GM23338 (cell line): ENCODE data around the gene LAMA4. TPM values are rescaled to one million over a fixed set of nuclear protein-coding genes. Genes with fewer than 3 reads are reported as not detected.
A peak's percentile ranks its signal among the peaks of the same experiment; 100 is the strongest.

Source experiments
- ATAC-seq: fragments of 200-7000 bp; cut with Tn5 transposase; 3 replicates; pipeline ENCODE4 v1.9.1; 2020
- DNase-seq: peaks from one replicate; pipeline ENCODE4 v3.0.0-alpha.2; 2015; ENCODE audit warnings: low spot score
- H2AFZ ChIP-seq: fragments of 200-600 bp; sonication (generic); 2 replicates; pipeline ENCODE4 v1.8.0; 2016; ENCODE audit warnings: antibody characterized with exemption, mild to moderate bottlenecking, moderate library complexity
- H3F3A ChIP-seq: fragments of 200-600 bp; sonication (generic); replicated peaks from 2 replicates; pipeline ENCODE4 v1.8.0; 2017; ENCODE audit warnings: antibody characterized with exemption, mixed run types, low read depth
- H3K27ac ChIP-seq: fragments of 200-600 bp; sonication (generic); 2 replicates; pipeline ENCODE4 v1.6.1; 2016; ENCODE audit warnings: low read depth
- H3K27me3 ChIP-seq: fragments of 200-600 bp; sonication (generic); 2 replicates; pipeline ENCODE4 v1.8.0; 2016; ENCODE audit warnings: mild to moderate bottlenecking, mixed run types, moderate library complexity; ENCODE audit not compliant: insufficient read depth
- H3K36me3 ChIP-seq: fragments of 200-600 bp; sonication (generic); 2 replicates; pipeline ENCODE4 v1.8.0; 2016; ENCODE audit warnings: mild to moderate bottlenecking; ENCODE audit not compliant: insufficient read depth
- H3K4me1 ChIP-seq: fragments of 200-600 bp; sonication (generic); 2 replicates; pipeline ENCODE4 v1.8.0; 2016; ENCODE audit warnings: mild to moderate bottlenecking, moderate library complexity; ENCODE audit not compliant: insufficient read depth
- H3K4me2 ChIP-seq: fragments of 200-600 bp; sonication (generic); 2 replicates; pipeline ENCODE4 v1.7.1; 2017; ENCODE audit warnings: mixed run types
- H3K4me3 ChIP-seq: fragments of 200-600 bp; sonication (generic); 2 replicates; pipeline ENCODE4 v1.6.1; 2016; ENCODE audit warnings: mixed run types
- H3K79me2 ChIP-seq: fragments of 200-600 bp; sonication (generic); replicated peaks from 2 replicates; pipeline ENCODE4 v1.8.0; 2017; ENCODE audit warnings: mild to moderate bottlenecking; ENCODE audit not compliant: insufficient read depth
- H3K9me2 ChIP-seq: fragments of 200-600 bp; sonication (generic); 2 replicates; pipeline ENCODE4 v1.8.0; 2017; ENCODE audit not compliant: insufficient read depth
- H4K20me1 ChIP-seq: fragments of 200-600 bp; sonication (generic); replicated peaks from 2 replicates; pipeline ENCODE4 v1.8.0; 2017; ENCODE audit warnings: mild to moderate bottlenecking; ENCODE audit not compliant: insufficient read depth
- H3K27ac Mint-ChIP-seq: 2 replicates; pipeline ENCODE4 v1.8.0; 2020; ENCODE audit warnings: inconsistent platforms, mild to moderate bottlenecking, moderate library complexity, mixed read lengths
- H3K27me3 Mint-ChIP-seq: 3 replicates; pipeline ENCODE4 v1.8.0; 2022; ENCODE audit warnings: low read depth, mild to moderate bottlenecking, moderate library complexity, mixed read lengths, inconsistent platforms; ENCODE audit not compliant: insufficient read depth, poor library complexity
- H3K36me3 Mint-ChIP-seq: 3 replicates; pipeline ENCODE4 v1.8.0; 2021; ENCODE audit warnings: low read depth, mild to moderate bottlenecking, inconsistent platforms, moderate library complexity, mixed read lengths
- H3K4me1 Mint-ChIP-seq: 3 replicates; pipeline ENCODE4 v1.8.0; 2020; ENCODE audit warnings: mild to moderate bottlenecking, inconsistent platforms, mixed read lengths
- H3K4me3 Mint-ChIP-seq: 3 replicates; pipeline ENCODE4 v1.8.0; 2021; ENCODE audit warnings: moderate library complexity, mild to moderate bottlenecking, inconsistent platforms, mixed read lengths
- H3K9me3 Mint-ChIP-seq: 3 replicates; pipeline ENCODE4 v1.8.0; 2020; ENCODE audit warnings: moderate library complexity, mild to moderate bottlenecking, inconsistent platforms, mixed read lengths
- CREB1 ChIP-seq: fragments of 250-450 bp; sonication (Bioruptor Pico); IDR thresholded peaks from 2 replicates; pipeline ENCODE4 v1.5.0; 2020; ENCODE audit warnings: low read depth, mild to moderate bottlenecking, moderate library complexity
- EZH2 ChIP-seq: fragments of 200-600 bp; sonication (generic); IDR thresholded peaks from one replicate; pipeline ENCODE4 v1.8.0; 2017; ENCODE audit warnings: antibody characterized with exemption, mild to moderate bottlenecking, low read depth; ENCODE audit not compliant: unreplicated experiment
- EZH2phosphoT487 ChIP-seq: fragments of 200-600 bp; sonication (generic); IDR thresholded peaks from one replicate; pipeline ENCODE4 v1.8.1; 2018; ENCODE audit warnings: antibody characterized with exemption; ENCODE audit not compliant: unreplicated experiment
- JUNB ChIP-seq: IDR thresholded peaks from one replicate; pipeline ENCODE4 v1.6.1; 2016; ENCODE audit warnings: antibody characterized with exemption; ENCODE audit not compliant: unreplicated experiment
- NANOG ChIP-seq: IDR thresholded peaks from 2 replicates; pipeline ENCODE4 v1.6.1; 2016; ENCODE audit warnings: antibody characterized with exemption, borderline replicate concordance
- POLR2AphosphoS5 ChIP-seq: IDR thresholded peaks from 2 replicates; pipeline ENCODE4 v1.6.1; 2016; ENCODE audit warnings: antibody characterized with exemption, low read depth
- STAT1 ChIP-seq: IDR thresholded peaks from one replicate; pipeline ENCODE4 v1.6.1; 2016; ENCODE audit warnings: antibody characterized with exemption; ENCODE audit not compliant: unreplicated experiment
- ZNF114 ChIP-seq: fragments of 250-450 bp; sonication (Bioruptor Pico); IDR thresholded peaks from 2 replicates; pipeline ENCODE4 v1.5.0; 2020; ENCODE audit warnings: mild to moderate bottlenecking, moderate library complexity
- ZNF331 ChIP-seq: fragments of 250-450 bp; sonication (Bioruptor Pico); IDR thresholded peaks from 2 replicates; pipeline ENCODE4 v1.5.0; 2020; ENCODE audit warnings: low read depth, mild to moderate bottlenecking, moderate library complexity
- polyA plus RNA-seq: library from polyadenylated mRNA; unstranded; fragments of >200 nt; fragmentation: Nextera tagmentation; extraction: Ambion mirVana; gene quantifications from 2 replicates; pipeline ENCODE4 v1.2.1, GENCODE V29; 2016
- total RNA-seq: library from RNA; depleted of rRNA; stranded (reverse); fragments of >200 nt; shearing (Covaris generic); gene quantifications from 2 replicates; pipeline ENCODE4 v1.2.3, GENCODE V29; 2014
- TF ChIP-seq, protein P1 (sequence below): IDR thresholded peaks from 2 replicates; pipeline ENCODE4 v1.6.1; 2016; ENCODE audit warnings: antibody characterized with exemption
- TF ChIP-seq, protein P2 (sequence below): IDR thresholded peaks from one replicate; pipeline ENCODE4 v1.6.1; 2018; ENCODE audit warnings: antibody characterized with exemption; ENCODE audit not compliant: unreplicated experiment
- TF ChIP-seq, protein P3 (sequence below), 2 experiments: fragments of 200-600 bp in 1 of 2; sonication (generic) in 1 of 2; conservative IDR thresholded peaks; 2 replicates each; pipeline versions ENCODE4 v1.5.1 to v1.6.1; 2016 to 2017; ENCODE audit warnings: antibody characterized with exemption in 2 of 2, low read depth in 2 of 2, mild to moderate bottlenecking in 2 of 2, moderate library complexity in 1 of 2
- TF ChIP-seq, protein P4 (sequence below): fragments of 250-450 bp; sonication (Bioruptor Pico); IDR thresholded peaks from 2 replicates; pipeline ENCODE4 v1.5.0; 2020; ENCODE audit warnings: mild to moderate bottlenecking, moderate library complexity

Gene LAMA4
- total and polyA plus RNA-seq, 2 experiments from 2014 or later = 1.7 to 2.8 TPM

DNA sequence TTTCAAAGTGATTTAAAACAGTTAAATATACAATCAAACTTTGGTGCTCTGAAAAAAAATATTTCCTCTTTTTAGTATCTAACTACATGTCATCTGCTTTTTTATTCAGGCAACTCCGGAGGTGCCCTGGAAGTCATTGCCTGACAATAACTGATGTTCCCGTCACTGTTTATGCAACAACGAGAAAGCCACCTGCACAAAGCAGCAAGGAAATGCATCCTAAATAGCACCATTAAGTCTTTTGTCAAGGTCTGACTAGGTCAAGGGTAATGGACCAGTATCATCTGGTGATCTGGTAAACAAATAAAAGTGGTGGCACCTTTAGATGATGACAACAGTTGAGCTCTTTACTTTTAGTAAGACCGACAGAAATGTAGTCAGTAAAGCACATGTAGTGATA is 153.8 kb downstream of the LAMA4 start:
- Histone ChIP-seq H3K4me1 (peaks cover 34% of the 10 kb centered on the region), H3K9me2 (peaks cover 5% of the 10 kb centered on the region; the same call in 1 of the 2 replicates), H3K27ac (peak overlapping the region; percentile 13; the same call in 1 of the 2 replicates), H3K4me2 (peak overlapping the region; percentile 7), H4K20me1 (no peaks in the 10 kb centered on the region), H3K79me2 (no peaks in the 10 kb centered on the region), H3K27me3 (no peaks in the 10 kb centered on the region), H3F3A (no peaks in the 10 kb centered on the region), H3K36me3 (no peaks in the 10 kb centered on the region), H2AFZ (no peak overlapping the region), H3K4me3 (no peak overlapping the region)
- DNase-seq (peak; percentile 42), ATAC-seq (peak; percentile 54; the same call in 2 of the 3 replicates)
- Mint-ChIP-seq H3K36me3 (peaks cover 8% of the 10 kb centered on the region), H3K27me3 (no peaks in the 10 kb centered on the region), H3K4me3 (no peak overlapping the region), H3K9me3 (peaks cover 6% of the 10 kb centered on the region), H3K4me1 (peaks cover 48% of the 10 kb centered on the region), H3K27ac (no peak overlapping the region; the same call in 1 of the 2 replicates)
- TF ChIP-seq, protein P1, sequence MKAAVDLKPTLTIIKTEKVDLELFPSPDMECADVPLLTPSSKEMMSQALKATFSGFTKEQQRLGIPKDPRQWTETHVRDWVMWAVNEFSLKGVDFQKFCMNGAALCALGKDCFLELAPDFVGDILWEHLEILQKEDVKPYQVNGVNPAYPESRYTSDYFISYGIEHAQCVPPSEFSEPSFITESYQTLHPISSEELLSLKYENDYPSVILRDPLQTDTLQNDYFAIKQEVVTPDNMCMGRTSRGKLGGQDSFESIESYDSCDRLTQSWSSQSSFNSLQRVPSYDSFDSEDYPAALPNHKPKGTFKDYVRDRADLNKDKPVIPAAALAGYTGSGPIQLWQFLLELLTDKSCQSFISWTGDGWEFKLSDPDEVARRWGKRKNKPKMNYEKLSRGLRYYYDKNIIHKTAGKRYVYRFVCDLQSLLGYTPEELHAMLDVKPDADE = no peak; the same call in 1 of the 2 replicates
- TF ChIP-seq, protein P2, sequence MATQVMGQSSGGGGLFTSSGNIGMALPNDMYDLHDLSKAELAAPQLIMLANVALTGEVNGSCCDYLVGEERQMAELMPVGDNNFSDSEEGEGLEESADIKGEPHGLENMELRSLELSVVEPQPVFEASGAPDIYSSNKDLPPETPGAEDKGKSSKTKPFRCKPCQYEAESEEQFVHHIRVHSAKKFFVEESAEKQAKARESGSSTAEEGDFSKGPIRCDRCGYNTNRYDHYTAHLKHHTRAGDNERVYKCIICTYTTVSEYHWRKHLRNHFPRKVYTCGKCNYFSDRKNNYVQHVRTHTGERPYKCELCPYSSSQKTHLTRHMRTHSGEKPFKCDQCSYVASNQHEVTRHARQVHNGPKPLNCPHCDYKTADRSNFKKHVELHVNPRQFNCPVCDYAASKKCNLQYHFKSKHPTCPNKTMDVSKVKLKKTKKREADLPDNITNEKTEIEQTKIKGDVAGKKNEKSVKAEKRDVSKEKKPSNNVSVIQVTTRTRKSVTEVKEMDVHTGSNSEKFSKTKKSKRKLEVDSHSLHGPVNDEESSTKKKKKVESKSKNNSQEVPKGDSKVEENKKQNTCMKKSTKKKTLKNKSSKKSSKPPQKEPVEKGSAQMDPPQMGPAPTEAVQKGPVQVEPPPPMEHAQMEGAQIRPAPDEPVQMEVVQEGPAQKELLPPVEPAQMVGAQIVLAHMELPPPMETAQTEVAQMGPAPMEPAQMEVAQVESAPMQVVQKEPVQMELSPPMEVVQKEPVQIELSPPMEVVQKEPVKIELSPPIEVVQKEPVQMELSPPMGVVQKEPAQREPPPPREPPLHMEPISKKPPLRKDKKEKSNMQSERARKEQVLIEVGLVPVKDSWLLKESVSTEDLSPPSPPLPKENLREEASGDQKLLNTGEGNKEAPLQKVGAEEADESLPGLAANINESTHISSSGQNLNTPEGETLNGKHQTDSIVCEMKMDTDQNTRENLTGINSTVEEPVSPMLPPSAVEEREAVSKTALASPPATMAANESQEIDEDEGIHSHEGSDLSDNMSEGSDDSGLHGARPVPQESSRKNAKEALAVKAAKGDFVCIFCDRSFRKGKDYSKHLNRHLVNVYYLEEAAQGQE = no peak
- TF ChIP-seq ZNF331 (CRISPR knock-in tag) = no peak
- TF ChIP-seq EZH2 = no peak
- TF ChIP-seq, protein P3, sequence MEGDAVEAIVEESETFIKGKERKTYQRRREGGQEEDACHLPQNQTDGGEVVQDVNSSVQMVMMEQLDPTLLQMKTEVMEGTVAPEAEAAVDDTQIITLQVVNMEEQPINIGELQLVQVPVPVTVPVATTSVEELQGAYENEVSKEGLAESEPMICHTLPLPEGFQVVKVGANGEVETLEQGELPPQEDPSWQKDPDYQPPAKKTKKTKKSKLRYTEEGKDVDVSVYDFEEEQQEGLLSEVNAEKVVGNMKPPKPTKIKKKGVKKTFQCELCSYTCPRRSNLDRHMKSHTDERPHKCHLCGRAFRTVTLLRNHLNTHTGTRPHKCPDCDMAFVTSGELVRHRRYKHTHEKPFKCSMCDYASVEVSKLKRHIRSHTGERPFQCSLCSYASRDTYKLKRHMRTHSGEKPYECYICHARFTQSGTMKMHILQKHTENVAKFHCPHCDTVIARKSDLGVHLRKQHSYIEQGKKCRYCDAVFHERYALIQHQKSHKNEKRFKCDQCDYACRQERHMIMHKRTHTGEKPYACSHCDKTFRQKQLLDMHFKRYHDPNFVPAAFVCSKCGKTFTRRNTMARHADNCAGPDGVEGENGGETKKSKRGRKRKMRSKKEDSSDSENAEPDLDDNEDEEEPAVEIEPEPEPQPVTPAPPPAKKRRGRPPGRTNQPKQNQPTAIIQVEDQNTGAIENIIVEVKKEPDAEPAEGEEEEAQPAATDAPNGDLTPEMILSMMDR (conservative IDR thresholded peaks at IDR 0.05; ENCODE audit: low read depth in 2 of 2) = no peak
- TF ChIP-seq JUNB = no peak
- no peak for TF ChIP-seq POLR2AphosphoS5
- peak; percentile 97 for TF ChIP-seq NANOG
- no peak for TF ChIP-seq STAT1
- no peak for TF ChIP-seq EZH2phosphoT487
- no peak for TF ChIP-seq ZNF114 (CRISPR knock-in tag)
- no peak for TF ChIP-seq CREB1 (CRISPR knock-in tag)
- TF ChIP-seq, protein P4, sequence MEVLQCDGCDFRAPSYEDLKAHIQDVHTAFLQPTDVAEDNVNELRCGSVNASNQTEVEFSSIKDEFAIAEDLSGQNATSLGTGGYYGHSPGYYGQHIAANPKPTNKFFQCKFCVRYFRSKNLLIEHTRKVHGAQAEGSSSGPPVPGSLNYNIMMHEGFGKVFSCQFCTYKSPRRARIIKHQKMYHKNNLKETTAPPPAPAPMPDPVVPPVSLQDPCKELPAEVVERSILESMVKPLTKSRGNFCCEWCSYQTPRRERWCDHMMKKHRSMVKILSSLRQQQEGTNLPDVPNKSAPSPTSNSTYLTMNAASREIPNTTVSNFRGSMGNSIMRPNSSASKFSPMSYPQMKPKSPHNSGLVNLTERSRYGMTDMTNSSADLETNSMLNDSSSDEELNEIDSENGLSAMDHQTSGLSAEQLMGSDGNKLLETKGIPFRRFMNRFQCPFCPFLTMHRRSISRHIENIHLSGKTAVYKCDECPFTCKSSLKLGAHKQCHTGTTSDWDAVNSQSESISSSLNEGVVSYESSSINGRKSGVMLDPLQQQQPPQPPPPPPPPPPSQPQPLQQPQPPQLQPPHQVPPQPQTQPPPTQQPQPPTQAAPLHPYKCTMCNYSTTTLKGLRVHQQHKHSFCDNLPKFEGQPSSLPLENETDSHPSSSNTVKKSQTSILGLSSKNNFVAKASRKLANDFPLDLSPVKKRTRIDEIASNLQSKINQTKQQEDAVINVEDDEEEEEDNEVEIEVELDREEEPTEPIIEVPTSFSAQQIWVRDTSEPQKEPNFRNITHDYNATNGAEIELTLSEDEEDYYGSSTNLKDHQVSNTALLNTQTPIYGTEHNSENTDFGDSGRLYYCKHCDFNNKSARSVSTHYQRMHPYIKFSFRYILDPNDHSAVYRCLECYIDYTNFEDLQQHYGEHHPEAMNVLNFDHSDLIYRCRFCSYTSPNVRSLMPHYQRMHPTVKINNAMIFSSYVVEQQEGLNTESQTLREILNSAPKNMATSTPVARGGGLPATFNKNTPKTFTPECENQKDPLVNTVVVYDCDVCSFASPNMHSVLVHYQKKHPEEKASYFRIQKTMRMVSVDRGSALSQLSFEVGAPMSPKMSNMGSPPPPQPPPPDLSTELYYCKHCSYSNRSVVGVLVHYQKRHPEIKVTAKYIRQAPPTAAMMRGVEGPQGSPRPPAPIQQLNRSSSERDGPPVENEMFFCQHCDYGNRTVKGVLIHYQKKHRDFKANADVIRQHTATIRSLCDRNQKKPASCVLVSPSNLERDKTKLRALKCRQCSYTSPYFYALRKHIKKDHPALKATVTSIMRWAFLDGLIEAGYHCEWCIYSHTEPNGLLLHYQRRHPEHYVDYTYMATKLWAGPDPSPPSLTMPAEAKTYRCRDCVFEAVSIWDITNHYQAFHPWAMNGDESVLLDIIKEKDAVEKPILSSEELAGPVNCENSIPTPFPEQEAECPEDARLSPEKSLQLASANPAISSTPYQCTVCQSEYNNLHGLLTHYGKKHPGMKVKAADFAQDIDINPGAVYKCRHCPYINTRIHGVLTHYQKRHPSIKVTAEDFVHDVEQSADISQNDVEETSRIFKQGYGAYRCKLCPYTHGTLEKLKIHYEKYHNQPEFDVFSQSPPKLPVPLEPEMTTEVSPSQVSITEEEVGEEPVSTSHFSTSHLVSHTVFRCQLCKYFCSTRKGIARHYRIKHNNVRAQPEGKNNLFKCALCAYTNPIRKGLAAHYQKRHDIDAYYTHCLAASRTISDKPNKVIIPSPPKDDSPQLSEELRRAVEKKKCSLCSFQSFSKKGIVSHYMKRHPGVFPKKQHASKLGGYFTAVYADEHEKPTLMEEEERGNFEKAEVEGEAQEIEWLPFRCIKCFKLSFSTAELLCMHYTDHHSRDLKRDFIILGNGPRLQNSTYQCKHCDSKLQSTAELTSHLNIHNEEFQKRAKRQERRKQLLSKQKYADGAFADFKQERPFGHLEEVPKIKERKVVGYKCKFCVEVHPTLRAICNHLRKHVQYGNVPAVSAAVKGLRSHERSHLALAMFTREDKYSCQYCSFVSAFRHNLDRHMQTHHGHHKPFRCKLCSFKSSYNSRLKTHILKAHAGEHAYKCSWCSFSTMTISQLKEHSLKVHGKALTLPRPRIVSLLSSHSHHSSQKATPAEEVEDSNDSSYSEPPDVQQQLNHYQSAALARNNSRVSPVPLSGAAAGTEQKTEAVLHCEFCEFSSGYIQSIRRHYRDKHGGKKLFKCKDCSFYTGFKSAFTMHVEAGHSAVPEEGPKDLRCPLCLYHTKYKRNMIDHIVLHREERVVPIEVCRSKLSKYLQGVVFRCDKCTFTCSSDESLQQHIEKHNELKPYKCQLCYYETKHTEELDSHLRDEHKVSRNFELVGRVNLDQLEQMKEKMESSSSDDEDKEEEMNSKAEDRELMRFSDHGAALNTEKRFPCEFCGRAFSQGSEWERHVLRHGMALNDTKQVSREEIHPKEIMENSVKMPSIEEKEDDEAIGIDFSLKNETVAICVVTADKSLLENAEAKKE = peak; percentile 16; the same call in 1 of the 2 replicates
